Fibroblast of gingiva (primary cell): ENCODE data around the gene CDH13.

Experiments
- DNase-seq: peaks from one replicate; pipeline ENCODE4 v3.0.0-alpha.2; 2011; ENCODE audit warnings: low read depth

The CDH13 gene

GRCh38 chr16:83771306-83771942, 1144.7 kb downstream of the CDH13 start:
- DNase-seq: no peak

- no peak for DNase-seq
These were observed 1146.0 kb downstream of the CDH13 start for GRCh38 chr16:83772806-83773205.

GRCh38 chr16:83774066-83774465, 1147.3 kb downstream of the CDH13 start:
- no peak for DNase-seq

GRCh38 chr16:83776944-83777343, 1150.2 kb downstream of the CDH13 start:
- DNase-seq: no peak

GRCh38 chr16:83779886-83780285, 1153.1 kb downstream of the CDH13 start:
- peak; percentile 14 for DNase-seq

- DNase-seq: no peak
These were observed 1158.7 kb downstream of the CDH13 start for GRCh38 chr16:83785455-83785854.

- DNase-seq: no peak
These were observed 1163.1 kb downstream of the CDH13 start for GRCh38 chr16:83789642-83790401.

- no peak for DNase-seq
These were observed 1165.1 kb downstream of the CDH13 start for GRCh38 chr16:83791916-83792315.

GRCh38 chr16:83792391-83792790, 1165.6 kb downstream of the CDH13 start:
- DNase-seq: no peak

- no peak for DNase-seq
These were observed 1166.4 kb downstream of the CDH13 start for GRCh38 chr16:83793179-83793578.

- DNase-seq: no peak
These were observed 1168.2 kb downstream of the CDH13 start for GRCh38 chr16:83794860-83795554.

GRCh38 chr16:83797013-83797412, 1170.2 kb downstream of the CDH13 start:
- no peak for DNase-seq

- no peak for DNase-seq
These were observed 1172.6 kb downstream of the CDH13 start for GRCh38 chr16:83799336-83799735.

GRCh38 chr16:83802135-83802534, 1175.4 kb downstream of the CDH13 start:
- DNase-seq: peak; percentile 86

GRCh38 chr16:83802554-83803205, 1175.9 kb downstream of the CDH13 start:
- DNase-seq: no peak

- DNase-seq: no peak
These were observed 1177.0 kb downstream of the CDH13 start for GRCh38 chr16:83803811-83804210.

- no peak for DNase-seq
These were observed 1177.6 kb downstream of the CDH13 start for GRCh38 chr16:83804366-83804765.

GRCh38 chr16:83806036-83806435, 1179.3 kb downstream of the CDH13 start:
- DNase-seq: no peak

- no peak for DNase-seq
These were observed 1180.0 kb downstream of the CDH13 start for GRCh38 chr16:83806731-83807130.

GRCh38 chr16:83807327-83807709, 1180.5 kb downstream of the CDH13 start:
- DNase-seq: no peak

GRCh38 chr16:83807710-83808572, 1181.2 kb downstream of the CDH13 start, which contains the start of gene HSBP1:
TSS of gene HSBP1 (plus strand) at chr16:83807978. CDS start at chr16:83808077, 99 bp downstream.
- DNase-seq: peak; percentile 92
